Muscle layer of duodenum (tissue), 2 donors: ENCODE measurements around the gene ERBIN.
"Not testable (repeated sequence)": the region's sequence is repeated elsewhere in the genome, so short reads cannot be mapped to it uniquely, and the experiment has no call there.

Experiments
- H3K27ac ChIP-seq: one replicate; pipeline ENCODE4 v1.7.0; 2013; ENCODE audit warnings: mild to moderate bottlenecking, low read length
- H3K27me3 ChIP-seq: one replicate; pipeline ENCODE4 v1.7.0; 2013; ENCODE audit warnings: low read depth, mild to moderate bottlenecking, control low read depth, low read length
- H3K36me3 ChIP-seq, 2 donors: one replicate each; pipeline ENCODE4 v1.7.0; 2013; ENCODE audit warnings: low read length in 2 of 2, control low read depth in 1 of 2, mild to moderate bottlenecking in 1 of 2; ENCODE audit not compliant: insufficient read depth in 2 of 2, control insufficient read depth in 1 of 2
- H3K4me1 ChIP-seq, 2 donors: one replicate each; pipeline ENCODE4 v1.7.0; 2013; ENCODE audit warnings: low read length in 2 of 2, mild to moderate bottlenecking in 2 of 2, control low read depth in 1 of 2, moderate library complexity in 1 of 2; ENCODE audit not compliant: insufficient read depth in 2 of 2, control insufficient read depth in 1 of 2
- H3K4me3 ChIP-seq, 2 donors: one replicate each; pipeline ENCODE4 v1.7.0; 2013; ENCODE audit warnings: low read length in 2 of 2, low read depth in 1 of 2, mild to moderate bottlenecking in 1 of 2
- H3K9me3 ChIP-seq, 2 donors: one replicate each; pipeline ENCODE4 v1.7.0; 2013; ENCODE audit warnings: low read length in 2 of 2, control low read depth in 1 of 2, mild to moderate bottlenecking in 1 of 2; ENCODE audit not compliant: control insufficient read depth in 1 of 2
- donor health status: healthy.

The ERBIN gene

DNA sequence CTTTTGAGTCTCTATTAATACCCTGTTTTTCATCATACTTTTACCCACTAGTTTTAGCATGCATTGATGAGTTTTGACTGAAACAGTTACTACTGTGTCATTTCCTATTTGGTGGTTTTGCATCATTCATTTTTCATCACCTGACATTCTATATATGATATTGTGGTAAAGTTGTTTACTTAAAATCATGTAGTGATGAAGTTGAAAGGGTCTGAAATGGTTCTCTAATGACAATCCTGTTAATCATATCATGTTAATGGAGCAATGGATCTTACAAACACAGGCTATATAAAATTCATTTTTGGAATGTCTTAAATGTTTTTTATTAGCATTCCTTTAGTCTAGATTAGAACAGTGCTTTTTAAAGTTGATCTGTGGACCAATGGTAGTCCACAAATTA is 84.1 kb downstream of the ERBIN start:
- Histone ChIP-seq H3K27me3 (no peaks in the 10 kb centered on the region), H3K9me3 (no peaks in the 10 kb centered on the region), H3K4me1 (peaks cover 0 to 11% of the 10 kb centered on the region in 2 donors), H3K27ac (no peak overlapping the region), H3K4me3 (no peak overlapping the region), H3K36me3 (peaks cover 3% of the 10 kb centered on the region in 2 donors)

DNA sequence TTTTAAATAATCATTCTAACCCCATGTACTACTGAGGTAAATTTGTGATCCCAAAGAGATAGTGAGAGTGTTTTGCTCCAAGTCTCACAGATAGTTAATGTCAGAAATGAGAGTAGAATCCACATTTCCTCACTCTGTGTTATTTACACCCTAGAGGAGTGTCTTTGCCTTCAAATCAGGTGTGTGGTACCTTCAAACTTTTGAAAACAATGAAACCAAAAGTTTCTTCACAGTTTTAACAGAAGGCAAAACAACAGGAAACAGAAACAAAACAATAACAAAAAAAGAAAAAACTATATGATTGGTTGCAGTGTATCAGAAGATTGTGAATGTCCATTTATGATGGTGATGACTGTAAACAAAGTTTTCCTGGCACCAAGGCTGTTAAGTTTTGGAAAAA is 85.9 kb downstream of the ERBIN start:
- Histone ChIP-seq H3K36me3 (peaks cover 3 to 12% of the 10 kb centered on the region in 2 donors), H3K27me3 (no peaks in the 10 kb centered on the region), H3K27ac (no peak overlapping the region), H3K4me3 (no peak overlapping the region), H3K4me1 (peaks cover 0 to 11% of the 10 kb centered on the region in 2 donors), H3K9me3 (no peaks in the 10 kb centered on the region)

- Histone ChIP-seq H3K27ac (no peak overlapping the region), H3K36me3 (peaks cover 3 to 12% of the 10 kb centered on the region in 2 donors), H3K4me1 (peaks cover 0 to 11% of the 10 kb centered on the region in 2 donors), H3K4me3 (no peak overlapping the region), H3K27me3 (no peaks in the 10 kb centered on the region), H3K9me3 (no peaks in the 10 kb centered on the region)
These were observed 87.0 kb downstream of the ERBIN start for GRCh38 chr5:66013397-66013796.

GRCh38 chr5:66013906-66014305 is 87.5 kb downstream of the ERBIN start:
- no peak overlapping the region for H3K27ac ChIP-seq
- no peaks in the 10 kb centered on the region for H3K27me3 ChIP-seq
- peaks cover 3 to 12% of the 10 kb centered on the region in 2 donors for H3K36me3 ChIP-seq
- no peaks in the 10 kb centered on the region for H3K9me3 ChIP-seq
- peaks cover 0 to 11% of the 10 kb centered on the region in 2 donors for H3K4me1 ChIP-seq
- H3K4me3 ChIP-seq: no peak overlapping the region

DNA sequence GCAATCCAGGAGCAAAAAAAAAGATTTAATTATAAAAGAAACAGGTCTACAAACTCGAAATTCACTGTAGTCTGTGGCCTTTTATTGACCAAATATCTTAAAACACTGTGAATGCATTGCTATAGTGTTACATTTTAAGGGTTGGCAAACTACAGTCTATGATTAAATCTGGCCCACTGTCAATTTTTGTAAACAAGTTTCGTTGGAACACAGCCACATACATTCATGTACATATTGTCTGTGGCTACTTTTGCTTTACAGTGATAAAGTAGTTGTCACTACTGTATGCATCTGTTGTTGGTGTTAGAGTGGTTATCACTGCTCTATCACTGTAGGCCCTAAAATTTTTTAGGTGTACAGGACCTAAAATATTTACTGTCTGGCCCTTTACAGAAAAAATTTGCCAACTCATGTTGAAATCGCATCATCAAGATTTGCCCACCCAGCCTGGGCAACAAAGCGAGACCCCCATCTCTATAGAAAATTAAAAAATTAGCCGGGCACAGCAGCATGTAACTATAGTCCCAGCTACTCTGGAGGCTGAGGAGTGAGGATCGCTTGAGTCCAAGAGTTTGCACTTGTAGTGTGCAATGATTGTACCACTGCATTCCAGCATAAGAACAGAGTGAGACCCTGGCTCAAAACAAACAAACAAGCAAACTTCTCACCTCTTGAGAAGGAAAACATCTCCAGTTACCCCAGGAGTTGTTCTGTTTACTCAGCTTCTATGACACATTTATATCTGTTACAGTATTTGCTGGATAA is 89.0 kb downstream of the ERBIN start:
- Histone ChIP-seq H3K36me3 (peaks cover 3 to 12% of the 10 kb centered on the region in 2 donors), H3K4me1 (peaks cover 0 to 11% of the 10 kb centered on the region in 2 donors), H3K27ac (no peak overlapping the region), H3K27me3 (no peaks in the 10 kb centered on the region), H3K4me3 (no peak overlapping the region), H3K9me3 (no peaks in the 10 kb centered on the region)

DNA sequence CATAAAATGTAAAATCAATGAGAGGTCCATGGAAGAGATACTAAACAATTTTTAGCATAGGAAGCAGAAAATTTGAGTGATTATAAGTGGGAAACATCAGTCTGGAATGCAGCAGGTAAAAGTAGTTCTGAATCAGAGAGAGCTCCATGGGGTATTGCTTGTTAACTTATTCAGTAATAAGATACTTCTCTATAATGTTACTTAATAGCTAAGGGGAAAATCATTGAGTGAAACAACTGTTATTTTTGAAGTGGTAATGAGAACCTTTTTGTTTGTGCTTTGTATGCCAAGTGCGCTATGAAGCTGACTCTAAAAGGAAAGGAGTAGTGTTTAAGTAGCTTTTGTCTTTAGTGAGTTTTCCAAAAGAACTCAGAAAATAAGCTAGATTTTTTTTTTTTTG is 95.2 kb downstream of the ERBIN start:
- Histone ChIP-seq H3K4me3 (no peak overlapping the region), H3K4me1 (no peaks in the 10 kb centered on the region), H3K27me3 (no peaks in the 10 kb centered on the region), H3K36me3 (peaks cover 5 to 18% of the 10 kb centered on the region in 2 donors), H3K9me3 (no peaks in the 10 kb centered on the region), H3K27ac (no peak overlapping the region)

GRCh38 chr5:66039296-66039695 is 112.9 kb downstream of the ERBIN start:
- no peak overlapping the region for H3K27ac ChIP-seq
- peaks cover 41 to 42% of the 10 kb centered on the region in 2 donors for H3K36me3 ChIP-seq
- no peaks in the 10 kb centered on the region for H3K9me3 ChIP-seq
- no peaks in the 10 kb centered on the region for H3K4me1 ChIP-seq
- H3K4me3 ChIP-seq: no peak overlapping the region
- H3K27me3 ChIP-seq: no peaks in the 10 kb centered on the region

DNA sequence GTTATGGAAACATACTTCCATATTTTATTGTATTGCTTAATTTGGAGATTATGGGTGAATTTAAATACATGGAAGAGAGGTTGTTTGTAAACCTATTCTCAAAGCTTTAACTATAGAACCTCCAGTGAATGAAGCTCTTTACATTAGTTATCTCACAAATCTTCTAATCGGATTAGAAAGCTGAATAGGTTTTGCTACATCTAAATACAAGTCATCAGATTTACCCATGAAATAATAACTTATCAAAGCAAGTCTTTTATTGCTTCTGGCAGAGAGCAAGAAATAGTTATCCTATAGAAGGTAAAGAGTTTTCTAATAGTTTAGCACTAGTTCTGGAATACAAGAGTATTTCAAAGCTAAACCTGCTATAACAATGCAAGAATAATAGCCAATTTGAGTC is 113.3 kb downstream of the ERBIN start:
- no peaks in the 10 kb centered on the region for H3K27me3 ChIP-seq
- H3K27ac ChIP-seq: no peak overlapping the region
- H3K36me3 ChIP-seq: peaks cover 37 to 44% of the 10 kb centered on the region in 2 donors
- no peaks in the 10 kb centered on the region for H3K9me3 ChIP-seq
- H3K4me1 ChIP-seq: no peaks in the 10 kb centered on the region
- H3K4me3 ChIP-seq: no peak overlapping the region

DNA sequence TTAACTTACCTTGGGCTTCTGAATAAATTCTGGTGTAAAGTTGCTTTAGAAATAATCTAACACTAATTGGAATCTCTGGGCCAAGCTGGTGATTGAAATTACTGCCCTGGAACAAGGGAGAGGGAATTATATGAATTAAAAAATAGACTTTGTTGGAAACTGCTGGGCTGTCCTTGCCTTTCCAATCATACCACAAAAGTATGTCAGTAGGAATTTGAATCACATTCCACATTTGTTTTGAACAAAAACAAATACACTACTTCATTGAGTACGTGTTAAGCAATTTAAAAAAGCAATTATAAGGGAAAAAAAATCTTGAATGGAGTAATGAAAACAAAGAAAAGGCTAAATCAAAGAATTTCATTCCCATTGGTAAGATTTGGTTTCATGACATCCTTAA is 115.3 kb downstream of the ERBIN start:
- no peaks in the 10 kb centered on the region for H3K9me3 ChIP-seq
- H3K4me3 ChIP-seq: no peak overlapping the region
- peaks cover 35 to 50% of the 10 kb centered on the region in 2 donors for H3K36me3 ChIP-seq
- no peaks in the 10 kb centered on the region for H3K27me3 ChIP-seq
- H3K27ac ChIP-seq: no peak overlapping the region
- no peaks in the 10 kb centered on the region for H3K4me1 ChIP-seq

DNA sequence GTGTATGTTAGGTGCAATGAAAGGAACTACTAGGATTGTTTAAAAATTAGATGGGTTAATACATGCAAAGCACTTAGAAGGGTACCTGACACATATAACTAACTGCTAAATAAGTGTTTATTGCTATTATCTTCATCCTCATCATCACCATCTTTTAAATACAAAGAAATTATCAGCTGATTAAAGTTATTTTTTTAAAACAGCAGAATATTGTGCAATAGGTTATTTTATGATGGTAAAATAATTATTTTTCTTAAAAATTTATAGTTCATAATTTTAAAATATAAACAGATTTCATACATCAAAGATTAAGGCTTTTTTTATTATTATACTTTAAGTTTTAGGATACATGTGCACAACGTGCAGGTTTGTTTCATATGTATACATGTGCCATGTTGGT is 130.9 kb downstream of the ERBIN start:
- H3K4me1 ChIP-seq: no peaks in the 10 kb centered on the region
- H3K27me3 ChIP-seq: no peaks in the 10 kb centered on the region

GRCh38 chr5:66061320-66061719 is 134.9 kb downstream of the ERBIN start:
- H3K36me3 ChIP-seq, H3K4me3 ChIP-seq, H3K9me3 ChIP-seq, H3K4me1 ChIP-seq, H3K27me3 ChIP-seq, H3K27ac ChIP-seq: not testable (repeated sequence)

More for the DNA sequence above, 130.9 kb downstream of the ERBIN start:
- H3K9me3 ChIP-seq: no peaks in the 10 kb centered on the region
- no peak overlapping the region for H3K4me3 ChIP-seq
- no peak overlapping the region for H3K27ac ChIP-seq
- peaks cover 20 to 21% of the 10 kb centered on the region in 2 donors for H3K36me3 ChIP-seq

DNA sequence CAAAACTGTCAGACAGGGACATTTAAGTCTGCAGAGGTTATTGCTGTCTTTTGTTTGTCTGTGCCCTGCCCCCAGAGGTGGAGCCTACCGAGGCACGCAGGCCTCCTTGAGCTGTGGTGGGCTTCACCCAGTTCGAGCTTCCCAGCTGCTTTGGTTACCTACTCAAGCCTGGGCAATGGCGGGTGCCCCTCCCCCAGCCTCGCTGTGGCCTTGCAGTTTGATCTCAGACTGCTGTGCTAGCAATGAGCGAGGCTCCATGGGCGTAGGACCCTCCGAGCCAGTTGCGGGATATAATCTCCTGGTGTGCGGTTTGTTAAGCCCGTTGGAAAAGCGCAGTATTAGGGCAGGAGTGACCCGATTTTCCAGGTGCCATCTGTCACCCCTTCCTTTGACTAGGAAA is 136.7 kb downstream of the ERBIN start:
- not testable (repeated sequence) for H3K4me3 ChIP-seq, H3K36me3 ChIP-seq, H3K27ac ChIP-seq, H3K4me1 ChIP-seq, H3K9me3 ChIP-seq, H3K27me3 ChIP-seq
